HepG2 (cell line): ENCODE results near the gene VPS18. TPM values are rescaled to one million over a fixed set of nuclear protein-coding genes. Genes with fewer than 3 reads are reported as not detected.

Experiments
- AHR ChIP-seq: IDR thresholded peaks from 2 replicates; pipeline ENCODE4 v1.6.1; 2018; ENCODE audit warnings: missing genetic modification reagents, missing compliant biosample characterization
- EED ChIP-seq: sonication (generic); formaldehyde crosslinking; IDR thresholded peaks from 2 replicates; pipeline ENCODE4 v1.5.0; 2020; ENCODE audit warnings: mild to moderate bottlenecking, missing genetic modification reagents
- ELF4 ChIP-seq: sonication (generic); formaldehyde crosslinking; IDR thresholded peaks from 2 replicates; pipeline ENCODE4 v1.5.0; 2020; ENCODE audit warnings: missing genetic modification reagents, mild to moderate bottlenecking, moderate library complexity, borderline replicate concordance
- HOXA5 ChIP-seq: sonication (generic); formaldehyde crosslinking; IDR thresholded peaks from 2 replicates; pipeline ENCODE4 v1.4.0; 2020; ENCODE audit warnings: missing genetic modification reagents
- KLF16 ChIP-seq, 2 experiments: sonication (generic) in 1 of 2; formaldehyde crosslinking in 1 of 2; IDR thresholded peaks; 2 replicates each; pipeline versions ENCODE4 v1.6.1 to v1.8.0; 2016 to 2023; ENCODE audit warnings: missing genetic modification reagents in 2 of 2, missing compliant biosample characterization in 1 of 2
- MNT ChIP-seq: fragments of 450-650 bp; IDR thresholded peaks from 2 replicates; pipeline ENCODE4 v1.6.1; 2016
- NFYC ChIP-seq: IDR thresholded peaks from 2 replicates; pipeline ENCODE4 v1.6.1; 2016; ENCODE audit warnings: missing genetic modification reagents, missing compliant biosample characterization
- NR2F1 ChIP-seq, 2 experiments: fragments of 450-650 bp in 1 of 2; formaldehyde crosslinking in 1 of 2; IDR thresholded peaks; 2 replicates each; pipeline versions ENCODE4 v1.5.0 to v1.6.1; 2016 to 2020; ENCODE audit warnings: mild to moderate bottlenecking in 1 of 2, missing compliant biosample characterization in 1 of 2, missing genetic modification reagents in 1 of 2, moderate library complexity in 1 of 2
- SMAD3 ChIP-seq: sonication (generic); formaldehyde crosslinking; IDR thresholded peaks from 2 replicates; pipeline ENCODE4 v1.4.0; 2020; ENCODE audit warnings: missing genetic modification reagents
- SP2 ChIP-seq: sonication (generic); formaldehyde crosslinking; IDR thresholded peaks from 2 replicates; pipeline ENCODE4 v1.5.1; 2020; ENCODE audit warnings: mild to moderate bottlenecking, missing genetic modification reagents
- TCF12 ChIP-seq, 2 experiments: fragments of 450-650 bp in 1 of 2; sonication (generic) in 1 of 2; formaldehyde crosslinking in 1 of 2; IDR thresholded peaks; 2 replicates each; pipeline versions ENCODE4 v1.6.1 to v1.8.0; 2017 to 2022; ENCODE audit warnings: antibody characterized with exemption in 1 of 2, mild to moderate bottlenecking in 1 of 2, missing genetic modification reagents in 1 of 2, moderate library complexity in 1 of 2
- ZNF275 ChIP-seq: sonication (generic); formaldehyde crosslinking; IDR thresholded peaks from 2 replicates; pipeline ENCODE4 v1.8.0; 2022; ENCODE audit warnings: missing genetic modification reagents, mild to moderate bottlenecking, inconsistent platforms, borderline replicate concordance
- ZNF407 ChIP-seq: sonication (generic); formaldehyde crosslinking; IDR thresholded peaks from one replicate; pipeline ENCODE4 v1.5.1; 2020; ENCODE audit warnings: mild to moderate bottlenecking, missing genetic modification reagents; ENCODE audit errors: not compliant biosample characterization
- ZNF430 ChIP-seq: sonication (generic); formaldehyde crosslinking; IDR thresholded peaks from 2 replicates; pipeline ENCODE4 v1.9.0; 2021; ENCODE audit warnings: mild to moderate bottlenecking, missing genetic modification reagents
- ZNF605 ChIP-seq: sonication (generic); formaldehyde crosslinking; IDR thresholded peaks from 2 replicates; pipeline ENCODE4 v1.8.0; 2022; ENCODE audit warnings: mild to moderate bottlenecking, missing genetic modification reagents
- ZNF780A ChIP-seq: sonication (generic); formaldehyde crosslinking; IDR thresholded peaks from 2 replicates; pipeline ENCODE4 v1.8.0; 2022; ENCODE audit warnings: mild to moderate bottlenecking, missing genetic modification reagents, moderate library complexity
- ZNF891 ChIP-seq: sonication (generic); formaldehyde crosslinking; IDR thresholded peaks from 2 replicates; pipeline ENCODE4 v1.5.0; 2020; ENCODE audit warnings: mild to moderate bottlenecking, missing genetic modification reagents
- polyA plus RNA-seq, 8 experiments: library from polyadenylated mRNA; depleted of rRNA in 3 of 8; stranded (reverse) in 7 of 8; unstranded in 1 of 8; fragments of >200 nt; fragmentation: Illumina TruSeq in 4 of 8; extraction: Trizol in 4 of 8; gene quantifications; 2 replicates each; pipeline versions ENCODE4 v1.2.1 to v1.2.3, GENCODE V29; 2011 to 2016; ENCODE audit warnings: low read depth in 4 of 8, missing spikeins in 1 of 8, mixed read lengths in 1 of 8; ENCODE audit not compliant: insufficient read depth in 1 of 8
- total RNA-seq, 5 experiments: library from RNA; depleted of rRNA; stranded (reverse); fragments of >200 nt; fragmentation: Illumina TruSeq; extraction: Trizol; gene quantifications; 2 replicates each; pipeline ENCODE4 v1.2.3, GENCODE V29; 2016; ENCODE audit warnings: low read depth in 1 of 5

VPS18 gene
- total and polyA plus RNA-seq, 2 of the 13 experiments (the other 11 are each of a cell fraction or from before 2014, with no cell fraction given) = 5.8 to 17.0 TPM

GRCh38 chr15:40909662-40910630, 15.7 kb downstream of the VPS18 start (continued):
- TF ChIP-seq ZNF407 = no peak
- TF ChIP-seq HOXA5 (CRISPR knock-in tag) = no peak
- TF ChIP-seq ELF4 (CRISPR knock-in tag) = no peak
- TF ChIP-seq TCF12 (IDR thresholded peaks at IDR 0.05) = no peak
- TF ChIP-seq TCF12 (CRISPR knock-in tag; IDR thresholded peaks at IDR 0.05) = peak; percentile 63; the same call in 1 of the 2 replicates
- TF ChIP-seq AHR = no peak
- TF ChIP-seq ZNF430 (CRISPR knock-in tag) = 0 out of 2 replicates have a peak, but pooled peaks have one; percentile 22
- TF ChIP-seq EED (CRISPR knock-in tag) = no peak
- TF ChIP-seq SP2 (CRISPR knock-in tag) = no peak
- no peak for TF ChIP-seq MNT
- peak; percentile 90 for TF ChIP-seq ZNF891
- TF ChIP-seq ZNF275 (CRISPR knock-in tag) = no peak
- no peak for TF ChIP-seq NFYC (CRISPR knock-in tag)
- TF ChIP-seq NR2F1 (CRISPR knock-in tag; IDR thresholded peaks at IDR 0.05) = peak; percentile 57; a peak in 1 of 4 replicates
- TF ChIP-seq ZNF605 (CRISPR knock-in tag) = peak; percentile 56; the same call in 1 of the 2 replicates
- TF ChIP-seq KLF16 (CRISPR knock-in tag; IDR thresholded peaks at IDR 0.05) = no peak
- no peak for TF ChIP-seq SMAD3 (CRISPR knock-in tag)
- no peak for TF ChIP-seq ZNF780A (CRISPR knock-in tag)
